HCT116 (cell line): ENCODE results near the gene PTPRA.

Source experiments
- CEBPB ChIP-seq: IDR thresholded peaks from 2 replicates; pipeline ENCODE4 v1.6.1; 2012; ENCODE audit warnings: low read depth
- EZH2 ChIP-seq: fragments of 200-600 bp; sonication (generic); IDR thresholded peaks from 2 replicates; pipeline ENCODE4 v1.6.1; 2017; ENCODE audit warnings: antibody characterized with exemption, mixed run types
- EZH2phosphoT487 ChIP-seq: fragments of 200-600 bp; IDR thresholded peaks from 2 replicates; pipeline ENCODE4 v1.6.1; 2018; ENCODE audit warnings: antibody characterized with exemption, borderline replicate concordance
- FOSL1 ChIP-seq: IDR thresholded peaks from 2 replicates; pipeline ENCODE4 v1.6.1; 2012; ENCODE audit warnings: low read depth
- POLR2A ChIP-seq: IDR thresholded peaks from 2 replicates; pipeline ENCODE4 v1.7.0; 2011; ENCODE audit warnings: borderline replicate concordance; ENCODE audit not compliant: insufficient read depth, insufficient read length; ENCODE audit errors: extremely low read depth
- POLR2AphosphoS5 ChIP-seq: IDR thresholded peaks from 2 replicates; pipeline ENCODE4 v1.6.1; 2011; ENCODE audit warnings: mild to moderate bottlenecking, low read depth, low read length, moderate library complexity
- SP1 ChIP-seq: IDR thresholded peaks from 2 replicates; pipeline ENCODE4 v1.6.1; 2012; ENCODE audit warnings: low read depth
- ZFX ChIP-seq: fragments of 450-650 bp; IDR thresholded peaks from 2 replicates; pipeline ENCODE4 v1.6.1; 2017
- ZNF274 ChIP-seq: fragments of 200-500 bp; sonication (Bioruptor generic); IDR thresholded peaks from 2 replicates; pipeline ENCODE4 v1.6.1; 2014; ENCODE audit warnings: mild to moderate bottlenecking, low read depth, low read length, inconsistent platforms
- TF ChIP-seq, protein P1 (sequence below), 3 experiments: fragments of 200-600 bp in 1 of 3; sonication (generic) in 1 of 3; IDR thresholded peaks in 2 of 3; conservative IDR thresholded peaks in 1 of 3; 2 replicates each; pipeline ENCODE4 v1.5.1; 2012 to 2017; ENCODE audit warnings: low read depth in 2 of 3, low read length in 2 of 3, antibody characterized with exemption in 1 of 3, borderline replicate concordance in 1 of 3, control low read depth in 1 of 3, mild to moderate bottlenecking in 1 of 3, mixed read lengths in 1 of 3, mixed run types in 1 of 3, moderate library complexity in 1 of 3; ENCODE audit not compliant: insufficient read depth in 1 of 3
- TF ChIP-seq, protein P2 (sequence below): IDR thresholded peaks from 2 replicates; pipeline ENCODE4 v1.6.1; 2012

DNA sequence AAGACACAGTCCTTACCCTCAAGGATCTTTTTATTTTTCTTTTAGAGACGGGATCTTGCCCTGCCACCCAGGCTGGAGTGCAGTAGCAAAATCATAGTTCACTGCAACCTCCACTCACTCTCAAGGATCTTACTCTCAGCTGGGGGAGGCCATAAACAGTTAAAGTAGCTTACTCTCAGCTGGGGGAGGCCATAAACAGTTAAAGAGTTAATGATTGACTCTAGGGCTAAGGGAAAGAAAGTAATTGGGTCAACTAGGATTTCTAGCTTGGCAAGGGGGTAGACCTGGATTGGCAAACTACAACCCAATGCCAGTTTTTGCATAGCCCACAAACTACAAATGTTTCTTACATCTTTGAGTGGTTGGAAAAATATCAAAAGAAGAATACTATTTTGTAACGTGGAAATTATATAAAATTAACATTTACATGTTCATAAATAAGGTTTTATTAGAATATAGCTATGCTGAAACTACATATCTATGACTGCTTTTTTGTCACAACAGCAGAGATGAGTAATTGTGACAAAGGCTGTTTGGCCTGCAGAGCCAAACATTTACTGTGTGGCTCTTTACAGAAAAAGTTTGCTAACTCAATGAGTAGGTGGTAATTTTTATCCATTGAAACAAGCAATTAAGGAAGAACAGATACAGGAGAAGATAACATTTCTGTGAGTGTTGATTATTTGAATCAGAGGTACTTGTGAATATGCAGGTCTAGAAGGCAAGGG, 46.4 kb downstream of the PTPRA start:
- TF ChIP-seq CEBPB, result no peak
- TF ChIP-seq, protein P1, sequence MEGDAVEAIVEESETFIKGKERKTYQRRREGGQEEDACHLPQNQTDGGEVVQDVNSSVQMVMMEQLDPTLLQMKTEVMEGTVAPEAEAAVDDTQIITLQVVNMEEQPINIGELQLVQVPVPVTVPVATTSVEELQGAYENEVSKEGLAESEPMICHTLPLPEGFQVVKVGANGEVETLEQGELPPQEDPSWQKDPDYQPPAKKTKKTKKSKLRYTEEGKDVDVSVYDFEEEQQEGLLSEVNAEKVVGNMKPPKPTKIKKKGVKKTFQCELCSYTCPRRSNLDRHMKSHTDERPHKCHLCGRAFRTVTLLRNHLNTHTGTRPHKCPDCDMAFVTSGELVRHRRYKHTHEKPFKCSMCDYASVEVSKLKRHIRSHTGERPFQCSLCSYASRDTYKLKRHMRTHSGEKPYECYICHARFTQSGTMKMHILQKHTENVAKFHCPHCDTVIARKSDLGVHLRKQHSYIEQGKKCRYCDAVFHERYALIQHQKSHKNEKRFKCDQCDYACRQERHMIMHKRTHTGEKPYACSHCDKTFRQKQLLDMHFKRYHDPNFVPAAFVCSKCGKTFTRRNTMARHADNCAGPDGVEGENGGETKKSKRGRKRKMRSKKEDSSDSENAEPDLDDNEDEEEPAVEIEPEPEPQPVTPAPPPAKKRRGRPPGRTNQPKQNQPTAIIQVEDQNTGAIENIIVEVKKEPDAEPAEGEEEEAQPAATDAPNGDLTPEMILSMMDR (IDR thresholded peaks at IDR 0.05 in 2 of 3, conservative IDR thresholded peaks at IDR 0.05 in 1 of 3; ENCODE audit: borderline replicate concordance in 1 of 3, insufficient read depth in 1 of 3, low read depth in 2 of 3, low read length in 2 of 3), result no peak
- TF ChIP-seq POLR2AphosphoS5, result no peak
- no peak for TF ChIP-seq SP1
- TF ChIP-seq FOSL1, result no peak
- TF ChIP-seq, protein P2, sequence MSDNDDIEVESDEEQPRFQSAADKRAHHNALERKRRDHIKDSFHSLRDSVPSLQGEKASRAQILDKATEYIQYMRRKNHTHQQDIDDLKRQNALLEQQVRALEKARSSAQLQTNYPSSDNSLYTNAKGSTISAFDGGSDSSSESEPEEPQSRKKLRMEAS, result no peak
- no peak for TF ChIP-seq EZH2phosphoT487
- TF ChIP-seq ZNF274, result no peak
- TF ChIP-seq EZH2, result no peak
- TF ChIP-seq ZFX, result no peak
- no peak for TF ChIP-seq POLR2A
